ENCODE data around the gene ZNF862.

The ZNF862 gene

GRCh38 chr7:149792220-149792595 lies 46.0 kb upstream of the ZNF862 start:
- TF ChIP-seq TAF1 (IDR thresholded peaks at IDR 0.05; ENCODE audit: borderline replicate concordance, insufficient read depth, low read length) (no peak), REST (IDR thresholded peaks at IDR 0.05; ENCODE audit: insufficient read depth in 1 of 2, low read depth in 2 of 2, low read length in 2 of 2) (no peak), POLR2AphosphoS5 (IDR thresholded peaks at IDR 0.05; ENCODE audit: low read depth, low read length) (no peak), FOXP2 (optimal IDR thresholded peaks at IDR 0.05; ENCODE audit: borderline replicate concordance, extremely low read depth, extremely low read length, insufficient read depth) (no peak), SIN3A (IDR thresholded peaks at IDR 0.05; ENCODE audit: borderline replicate concordance, insufficient read depth, low read length) (no peak)

GRCh38 chr7:149793261-149793660 lies 44.9 kb upstream of the ZNF862 start:
- TF ChIP-seq SIN3A (IDR thresholded peaks at IDR 0.05; ENCODE audit: borderline replicate concordance, insufficient read depth, low read length) = no peak
- TF ChIP-seq POLR2AphosphoS5 (IDR thresholded peaks at IDR 0.05; ENCODE audit: low read depth, low read length) = no peak
- no peak for TF ChIP-seq FOXP2 (optimal IDR thresholded peaks at IDR 0.05; ENCODE audit: borderline replicate concordance, extremely low read depth, extremely low read length, insufficient read depth)
- TF ChIP-seq TAF1 (IDR thresholded peaks at IDR 0.05; ENCODE audit: borderline replicate concordance, insufficient read depth, low read length) = no peak
- TF ChIP-seq REST (IDR thresholded peaks at IDR 0.05; ENCODE audit: insufficient read depth in 1 of 2, low read depth in 2 of 2, low read length in 2 of 2) = no peak

- TF ChIP-seq SIN3A (IDR thresholded peaks at IDR 0.05; ENCODE audit: borderline replicate concordance, insufficient read depth, low read length) = no peak
- no peak for TF ChIP-seq POLR2AphosphoS5 (IDR thresholded peaks at IDR 0.05; ENCODE audit: low read depth, low read length)
- TF ChIP-seq TAF1 (IDR thresholded peaks at IDR 0.05; ENCODE audit: borderline replicate concordance, insufficient read depth, low read length) = no peak
- no peak for TF ChIP-seq REST (IDR thresholded peaks at IDR 0.05; ENCODE audit: insufficient read depth in 1 of 2, low read depth in 2 of 2, low read length in 2 of 2)
- no peak for TF ChIP-seq FOXP2 (optimal IDR thresholded peaks at IDR 0.05; ENCODE audit: borderline replicate concordance, extremely low read depth, extremely low read length, insufficient read depth)
These were observed 43.5 kb upstream of the ZNF862 start for GRCh38 chr7:149794661-149795060.

- TF ChIP-seq SIN3A (IDR thresholded peaks at IDR 0.05; ENCODE audit: borderline replicate concordance, insufficient read depth, low read length) = no peak
- no peak for TF ChIP-seq POLR2AphosphoS5 (IDR thresholded peaks at IDR 0.05; ENCODE audit: low read depth, low read length)
- TF ChIP-seq REST (IDR thresholded peaks at IDR 0.05; ENCODE audit: insufficient read depth in 1 of 2, low read depth in 2 of 2, low read length in 2 of 2) = no peak
- TF ChIP-seq FOXP2 (optimal IDR thresholded peaks at IDR 0.05; ENCODE audit: borderline replicate concordance, extremely low read depth, extremely low read length, insufficient read depth) = no peak
- TF ChIP-seq TAF1 (IDR thresholded peaks at IDR 0.05; ENCODE audit: borderline replicate concordance, insufficient read depth, low read length) = no peak
These were observed 43.0 kb upstream of the ZNF862 start for GRCh38 chr7:149795126-149795525.

Data from PFSK-1 (cell line).